Mononuclear cell (primary cell): ENCODE measurements around the gene PHRF1. TPM values are rescaled to one million over a fixed set of nuclear protein-coding genes. Genes with fewer than 3 reads are reported as not detected.
"Not testable (repeated sequence)": the region's sequence is repeated elsewhere in the genome, so short reads cannot be mapped to it uniquely, and the experiment has no call there.

ENCODE experiments used
- H3K27me3 ChIP-seq: 2 replicates; pipeline ENCODE4 v1.6.0; 2011; ENCODE audit warnings: low read length, control low read depth; ENCODE audit not compliant: insufficient read depth
- H3K4me1 ChIP-seq: 2 replicates; pipeline ENCODE4 v1.5.1; 2011; ENCODE audit warnings: mild to moderate bottlenecking, low read length, control low read depth; ENCODE audit not compliant: insufficient read depth
- H3K4me3 ChIP-seq: 2 replicates; pipeline ENCODE4 v1.5.1; 2011; ENCODE audit warnings: mild to moderate bottlenecking, low read length, moderate library complexity
- H3K9me3 ChIP-seq: 2 replicates; pipeline ENCODE4 v1.5.1; 2011; ENCODE audit warnings: low read depth, mild to moderate bottlenecking, control low read depth, low read length
- total RNA-seq: library from RNA; depleted of rRNA; stranded (reverse); fragments of >200 nt; gene quantifications from one replicate; pipeline ENCODE4 v1.2.3, GENCODE V29; 2012

Gene PHRF1
- total RNA-seq, 1 donor: 25.1 TPM

GRCh38 chr11:573146-573759, 3.0 kb upstream of the PHRF1 start:
- Histone ChIP-seq H3K4me1 (peaks cover 32% of the 10 kb centered on the region), H3K9me3 (no peaks in the 10 kb centered on the region), H3K4me3 (no peak overlapping the region), H3K27me3 (peaks cover 7% of the 10 kb centered on the region)

GRCh38 chr11:574031-574570, 2.2 kb upstream of the PHRF1 start:
- H3K27me3 ChIP-seq, H3K9me3 ChIP-seq, H3K4me3 ChIP-seq: not testable (repeated sequence)
- peaks cover 36% of the 10 kb centered on the region for H3K4me1 ChIP-seq

- Histone ChIP-seq H3K4me1 (peaks cover 37% of the 10 kb centered on the region), H3K4me3 (no peak overlapping the region), H3K27me3 (peaks cover 7% of the 10 kb centered on the region), H3K9me3 (no peaks in the 10 kb centered on the region)
Observed at GRCh38 chr11:574632-575312, 1.5 kb upstream of the PHRF1 start.

GRCh38 chr11:575313-575995, 816 bp upstream of the PHRF1 start:
- Histone ChIP-seq H3K4me1 (peaks cover 40% of the 10 kb centered on the region), H3K27me3 (peaks cover 7% of the 10 kb centered on the region), H3K4me3 (peak overlapping the region; percentile 38)

GRCh38 chr11:576811-577610, 741 bp downstream of the PHRF1 start:
- Histone ChIP-seq H3K9me3 (no peaks in the 10 kb centered on the region), H3K4me1 (peaks cover 40% of the 10 kb centered on the region), H3K27me3 (peaks cover 7% of the 10 kb centered on the region), H3K4me3 (peak overlapping the region; percentile 76)

More at GRCh38 chr11:575313-575995, 816 bp upstream of the PHRF1 start:
- no peaks in the 10 kb centered on the region for H3K9me3 ChIP-seq

- H3K9me3 ChIP-seq: no peaks in the 10 kb centered on the region
- H3K4me3 ChIP-seq: no peak overlapping the region
- peaks cover 7% of the 10 kb centered on the region for H3K27me3 ChIP-seq
- peaks cover 40% of the 10 kb centered on the region for H3K4me1 ChIP-seq
Observed at GRCh38 chr11:577611-577894, 1.3 kb downstream of the PHRF1 start.

DNA sequence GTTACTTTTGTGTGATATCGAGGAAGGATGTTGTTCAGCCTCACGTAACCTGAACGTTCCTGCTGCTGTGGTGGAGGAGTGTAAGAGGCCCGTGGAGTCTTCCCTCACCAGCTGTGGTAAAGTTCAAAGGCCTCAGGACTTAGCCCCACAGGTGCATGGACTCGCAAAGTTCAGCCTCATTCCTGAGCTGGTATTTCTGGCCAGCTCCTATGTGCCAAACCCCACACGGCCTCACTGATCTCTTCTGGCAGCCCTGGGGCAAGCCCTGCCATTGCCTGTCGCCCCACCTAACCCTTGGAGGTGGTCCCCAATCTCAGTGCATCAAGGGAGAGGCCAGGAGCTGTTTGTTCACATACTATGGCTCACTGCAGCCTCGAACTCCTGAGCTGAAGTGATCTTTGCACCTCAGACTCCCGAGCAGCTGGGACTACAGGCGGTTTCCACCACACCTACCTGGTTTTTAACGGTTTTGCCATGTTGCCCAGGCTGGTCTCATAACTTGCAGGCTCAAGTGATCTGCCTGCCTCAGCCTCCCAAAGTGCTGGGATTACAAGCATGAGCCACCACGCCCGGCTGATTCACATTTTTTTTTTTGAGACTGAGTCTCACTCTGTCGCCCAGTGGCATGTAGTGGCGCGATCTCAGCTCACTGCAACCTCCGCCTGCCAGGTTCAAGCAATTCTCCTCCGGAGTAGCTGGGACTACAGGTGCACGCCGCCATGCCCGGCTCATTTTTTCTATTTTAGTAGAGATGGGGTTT, 2.2 kb downstream of the PHRF1 start:
- peaks cover 40% of the 10 kb centered on the region for H3K4me1 ChIP-seq
- peaks cover 7% of the 10 kb centered on the region for H3K27me3 ChIP-seq
- H3K9me3 ChIP-seq: no peaks in the 10 kb centered on the region
- no peak overlapping the region for H3K4me3 ChIP-seq

GRCh38 chr11:579830-580601, 3.7 kb downstream of the PHRF1 start:
- peaks cover 1% of the 10 kb centered on the region for H3K27me3 ChIP-seq
- H3K4me1 ChIP-seq: peaks cover 37% of the 10 kb centered on the region
- no peaks in the 10 kb centered on the region for H3K9me3 ChIP-seq
- H3K4me3 ChIP-seq: no peak overlapping the region

DNA sequence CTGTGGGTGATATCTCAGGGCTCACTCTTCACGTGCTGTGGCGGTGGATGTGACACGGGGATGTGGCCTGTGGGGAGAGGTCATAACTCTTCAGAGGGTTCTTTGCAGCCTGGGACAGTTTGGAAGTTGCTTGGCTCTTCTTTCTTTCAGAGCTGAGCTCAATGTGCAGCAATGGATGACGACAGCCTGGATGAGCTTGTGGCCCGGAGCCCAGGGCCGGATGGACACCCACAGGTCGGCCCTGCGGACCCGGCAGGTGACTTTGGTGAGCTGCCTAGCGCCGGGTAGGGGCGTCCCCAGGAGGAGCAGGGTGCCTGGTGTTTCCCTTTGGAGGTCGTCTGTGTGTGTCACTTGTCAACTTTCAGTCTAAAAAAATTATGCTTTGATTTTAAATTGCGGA, 5.1 kb downstream of the PHRF1 start:
- H3K4me1 ChIP-seq: peaks cover 31% of the 10 kb centered on the region
- H3K9me3 ChIP-seq: no peaks in the 10 kb centered on the region
- H3K4me3 ChIP-seq: no peak overlapping the region
- no peaks in the 10 kb centered on the region for H3K27me3 ChIP-seq

GRCh38 chr11:581752-582151, 5.5 kb downstream of the PHRF1 start:
- Histone ChIP-seq H3K27me3 (no peaks in the 10 kb centered on the region), H3K9me3 (no peaks in the 10 kb centered on the region), H3K4me3 (no peak overlapping the region), H3K4me1 (peaks cover 35% of the 10 kb centered on the region)

- Histone ChIP-seq H3K27me3 (no peaks in the 10 kb centered on the region), H3K9me3 (no peaks in the 10 kb centered on the region), H3K4me1 (peaks cover 30% of the 10 kb centered on the region), H3K4me3 (no peak overlapping the region)
Observed at GRCh38 chr11:584287-584686, 8.0 kb downstream of the PHRF1 start.

GRCh38 chr11:586376-587316, 10.4 kb downstream of the PHRF1 start:
- H3K4me1 ChIP-seq: peaks cover 23% of the 10 kb centered on the region
- no peaks in the 10 kb centered on the region for H3K9me3 ChIP-seq
- H3K4me3 ChIP-seq: no peak overlapping the region
- H3K27me3 ChIP-seq: no peaks in the 10 kb centered on the region

GRCh38 chr11:587546-587945, 11.3 kb downstream of the PHRF1 start:
- H3K4me3 ChIP-seq: no peak overlapping the region

More at GRCh38 chr11:587546-587945, 11.3 kb downstream of the PHRF1 start:
- no peaks in the 10 kb centered on the region for H3K9me3 ChIP-seq
- H3K27me3 ChIP-seq: no peaks in the 10 kb centered on the region
- peaks cover 23% of the 10 kb centered on the region for H3K4me1 ChIP-seq
